ENCODE measurements around the gene SLC30A1.

Gene SLC30A1

GRCh38 chr1:211557894-211558625 is 20.9 kb downstream of the SLC30A1 start:
- no peak for TF ChIP-seq CTCF (IDR thresholded peaks at IDR 0.05; ENCODE audit: insufficient read depth, missing control alignments)
- DNase-seq (ENCODE audit: insufficient read length, low spot score) (no peak), FAIRE-seq (no peak)

GRCh38 chr1:211553549-211553948 is 25.4 kb downstream of the SLC30A1 start:
- no peak for TF ChIP-seq CTCF (IDR thresholded peaks at IDR 0.05; ENCODE audit: insufficient read depth, missing control alignments)
- FAIRE-seq (no peak), DNase-seq (ENCODE audit: insufficient read length, low spot score) (no peak)

GRCh38 chr1:211551638-211552460 is 27.1 kb downstream of the SLC30A1 start:
- no peak for DNase-seq (ENCODE audit: insufficient read length, low spot score)
- TF ChIP-seq CTCF (IDR thresholded peaks at IDR 0.05; ENCODE audit: insufficient read depth, missing control alignments) = no peak

GRCh38 chr1:211549092-211549711 is 29.8 kb downstream of the SLC30A1 start:
- FAIRE-seq (no peak), DNase-seq (ENCODE audit: insufficient read length, low spot score) (no peak)
- no peak for TF ChIP-seq CTCF (IDR thresholded peaks at IDR 0.05; ENCODE audit: insufficient read depth, missing control alignments)

More at GRCh38 chr1:211551638-211552460, 27.1 kb downstream of the SLC30A1 start:
- no peak for FAIRE-seq

GRCh38 chr1:211548321-211549091 is 30.5 kb downstream of the SLC30A1 start:
- FAIRE-seq (no peak), DNase-seq (ENCODE audit: insufficient read length, low spot score) (no peak)
- TF ChIP-seq CTCF (IDR thresholded peaks at IDR 0.05; ENCODE audit: insufficient read depth, missing control alignments) = no peak

- no peak for DNase-seq (ENCODE audit: insufficient read length, low spot score)
- FAIRE-seq = no peak
- TF ChIP-seq CTCF (IDR thresholded peaks at IDR 0.05; ENCODE audit: insufficient read depth, missing control alignments) = no peak
Observed at GRCh38 chr1:211547710-211548109, 31.3 kb downstream of the SLC30A1 start.
